GM18868 (cell line): ENCODE data around the gene GPD2.

Source experiments
- ATAC-seq: cut with Tn5 transposase; IDR thresholded peaks from one replicate; pipeline ENCODE4 v1.9.1; 2021; ENCODE audit warnings: mild to moderate bottlenecking, moderate library complexity; ENCODE audit not compliant: unreplicated experiment

GPD2 gene

DNA sequence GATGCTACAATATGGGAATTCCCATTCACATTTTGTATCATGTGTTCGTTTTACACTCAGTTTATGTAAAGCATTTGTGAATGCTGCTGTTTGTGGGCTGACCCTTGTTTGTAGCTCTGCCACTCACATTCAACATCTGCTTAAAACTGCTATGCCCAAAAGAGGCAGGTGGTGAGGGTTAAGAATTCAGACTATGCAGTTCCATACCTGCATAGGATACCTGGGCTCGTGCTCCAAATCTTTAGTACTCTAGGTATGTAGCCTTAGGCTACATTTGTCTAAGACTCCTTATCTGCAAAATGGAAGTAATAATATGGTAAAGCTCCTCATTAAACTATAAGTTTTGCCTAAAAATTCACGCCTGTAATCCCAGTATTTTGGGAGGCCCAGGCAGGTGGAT, 199.5 kb downstream of the GPD2 start:
- ATAC-seq = no peak
